Thoracic aorta (tissue), 2 donors: Measurements from ENCODE around the gene GAL3ST1. TPM values are rescaled to one million over a fixed set of nuclear protein-coding genes. Genes with fewer than 3 reads are reported as not detected.
"Not testable (repeated sequence)": the region's sequence is repeated elsewhere in the genome, so short reads cannot be mapped to it uniquely, and the experiment has no call there.

Experiments used
- ATAC-seq: fragments of 150-250 bp; one replicate; pipeline ENCODE4 v1.8.0; 2017; ENCODE audit warnings: low read depth; ENCODE audit not compliant: insufficient number of reproducible peaks, low FRiP score
- DNase-seq: peaks from one replicate; pipeline ENCODE4 v3.0.0-alpha.2; 2020; ENCODE audit warnings: low spot score
- H3K27ac ChIP-seq, 2 donors: fragments of 200-600 bp; sonication (generic); 1 replicate in 1 of 2; 2 replicates in 1 of 2; pipeline ENCODE4 v1.5.1; 2016; ENCODE audit warnings: mild to moderate bottlenecking in 2 of 2, moderate library complexity in 2 of 2
- H3K27me3 ChIP-seq: fragments of 200-600 bp; sonication (generic); replicated peaks from 2 replicates; pipeline ENCODE4 v1.6.0; 2016; ENCODE audit warnings: mild to moderate bottlenecking; ENCODE audit not compliant: insufficient read depth
- H3K36me3 ChIP-seq: fragments of 200-600 bp; sonication (generic); one replicate; pipeline ENCODE4 v1.5.1; 2016
- H3K4me1 ChIP-seq, 2 donors: fragments of 200-600 bp; sonication (generic); 1 replicate in 1 of 2; 2 replicates in 1 of 2; pipeline versions ENCODE4 v1.5.1 to v1.6.0; 2016; ENCODE audit warnings: low read depth in 2 of 2, mild to moderate bottlenecking in 1 of 2; ENCODE audit not compliant: control insufficient read depth in 1 of 2
- H3K4me3 ChIP-seq: fragments of 200-600 bp; sonication (generic); 2 replicates; pipeline ENCODE4 v1.5.1; 2016; ENCODE audit warnings: mild to moderate bottlenecking
- H3K9me3 ChIP-seq: fragments of 200-600 bp; sonication (generic); 2 replicates; pipeline ENCODE4 v1.5.1; 2016
- CTCF ChIP-seq: fragments of 200-600 bp; sonication (generic); IDR thresholded peaks from one replicate; pipeline ENCODE4 v1.5.1; 2019; ENCODE audit warnings: antibody characterized with exemption
- total RNA-seq, 2 donors: library from RNA; depleted of rRNA; stranded (reverse); fragments of >200 nt; gene quantifications; one replicate each; pipeline versions ENCODE4 v1.1.0 to v1.2.3, GENCODE V29; 2016

Gene GAL3ST1
- total RNA-seq, 2 donors from 2014 or later = 1.5 to 2.2 TPM

DNA sequence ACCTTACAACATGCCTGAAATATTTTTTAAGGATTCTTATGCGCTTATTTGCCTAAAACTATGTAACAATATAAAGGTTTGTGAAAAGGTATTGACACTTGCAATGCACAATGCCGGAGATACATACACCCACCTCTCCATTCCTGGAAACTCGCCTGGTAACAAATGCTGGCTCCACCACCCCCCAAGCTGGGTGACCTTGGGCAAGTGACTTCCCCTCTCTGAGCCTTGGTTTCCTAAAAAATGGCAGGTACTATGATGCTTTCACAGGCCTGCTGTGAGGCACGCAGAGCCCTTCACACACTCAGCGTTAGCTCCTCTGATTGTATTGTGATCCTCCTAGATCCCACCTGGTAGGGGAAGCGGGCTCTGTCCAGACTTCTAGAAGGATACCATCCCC lies 2.3 kb downstream of the GAL3ST1 start:
- no peak for ATAC-seq
- Histone ChIP-seq H3K27me3 (no peaks in the 10 kb centered on the region), H3K36me3 (peaks cover 11% of the 10 kb centered on the region), H3K4me1 (peaks cover 12 to 28% of the 10 kb centered on the region in 2 donors), H3K27ac (no peak overlapping the region), H3K4me3 (no peak overlapping the region), H3K9me3 (no peaks in the 10 kb centered on the region)
- no peak for TF ChIP-seq CTCF
- DNase-seq = no peak

- Histone ChIP-seq H3K27me3 (no peaks in the 10 kb centered on the region), H3K9me3 (no peaks in the 10 kb centered on the region), H3K4me3 (no peak overlapping the region), H3K27ac (no peak overlapping the region), H3K36me3 (no peaks in the 10 kb centered on the region), H3K4me1 (peaks cover 1 to 11% of the 10 kb centered on the region in 2 donors)
- DNase-seq = no peak
- TF ChIP-seq CTCF = no peak
- no peak for ATAC-seq
Measured at GRCh38 chr22:30569674-30570202, 4.7 kb downstream of the GAL3ST1 start.

DNA sequence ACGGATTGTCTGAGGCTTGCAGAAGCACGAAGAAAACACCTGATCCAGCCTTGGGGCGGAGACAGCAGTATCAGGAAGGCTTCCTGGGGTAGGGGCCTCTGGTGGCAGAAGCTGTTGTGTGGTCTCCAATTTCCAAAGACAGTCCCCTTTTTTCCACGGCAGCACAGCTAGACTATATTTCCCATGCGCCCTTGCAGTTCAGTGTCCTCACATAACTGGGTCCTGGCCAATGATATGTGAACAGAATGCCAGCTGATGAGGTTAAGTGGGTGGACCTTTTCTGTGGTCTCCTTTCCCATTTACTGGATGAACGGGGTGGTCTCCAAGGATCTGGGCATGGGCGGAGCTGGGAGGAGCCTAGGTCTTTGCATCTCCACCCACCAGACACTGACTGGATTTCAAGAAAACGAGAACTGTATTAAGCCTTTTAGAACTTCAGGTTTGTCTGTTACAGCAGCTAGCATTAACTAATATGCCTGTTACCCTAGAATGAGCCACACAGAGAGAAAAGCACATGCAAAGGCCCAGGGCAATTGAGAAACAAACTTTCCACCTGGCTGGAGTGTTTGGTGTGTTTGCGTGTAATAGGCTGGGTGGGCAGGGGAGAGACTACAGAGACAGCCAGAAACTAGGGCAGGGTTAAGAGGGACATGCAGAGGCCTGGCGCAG lies 6.2 kb downstream of the GAL3ST1 start:
- Histone ChIP-seq H3K4me1 (no peaks in the 10 kb centered on the region), H3K4me3 (no peak overlapping the region), H3K27me3 (no peaks in the 10 kb centered on the region), H3K36me3 (no peaks in the 10 kb centered on the region), H3K27ac (no peak overlapping the region), H3K9me3 (no peaks in the 10 kb centered on the region)
- ATAC-seq (no peak), DNase-seq (no peak)
- no peak for TF ChIP-seq CTCF

DNA sequence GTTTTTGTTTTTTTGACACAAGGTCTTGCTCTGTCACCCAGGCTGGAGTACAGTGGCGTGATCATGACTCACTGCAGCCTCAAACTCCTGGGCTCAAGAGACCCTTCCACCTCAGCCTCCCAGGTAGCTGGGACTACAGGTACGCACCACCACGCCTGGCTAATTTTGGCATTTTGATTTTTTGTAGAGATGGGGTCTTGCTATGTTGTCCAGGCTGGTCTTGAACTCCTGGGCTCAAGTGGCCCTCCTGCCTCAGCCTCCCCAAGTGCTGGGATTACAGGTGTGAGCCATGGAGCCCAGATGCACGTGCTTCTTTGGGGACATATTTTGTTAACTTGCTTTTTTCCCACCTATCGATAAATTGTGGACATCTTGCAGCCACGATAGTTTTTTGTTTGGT lies 7.2 kb downstream of the GAL3ST1 start:
- not testable (repeated sequence) for H3K4me1 ChIP-seq, H3K4me3 ChIP-seq, H3K9me3 ChIP-seq, ATAC-seq, H3K36me3 ChIP-seq, H3K27me3 ChIP-seq, DNase-seq, H3K27ac ChIP-seq

DNA sequence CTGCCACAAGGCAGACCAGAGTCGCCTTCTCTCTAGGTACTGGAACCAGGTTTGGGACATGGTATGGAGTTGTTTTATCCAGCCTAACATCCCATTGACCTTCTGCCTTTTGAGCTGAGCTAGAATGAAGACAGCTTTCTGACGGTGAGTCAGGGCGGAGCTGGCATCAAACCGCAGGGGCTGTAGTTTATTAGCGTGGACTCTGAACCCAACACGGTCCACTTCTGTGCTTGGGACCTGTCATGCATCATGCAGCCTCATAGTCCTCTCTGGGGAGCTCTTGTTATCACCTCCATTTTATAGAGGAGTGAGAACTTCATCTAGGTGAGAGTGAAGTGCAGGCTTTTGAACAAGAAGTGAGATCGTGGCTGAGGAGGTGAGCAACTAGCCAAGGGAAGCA lies 8.3 kb downstream of the GAL3ST1 start:
- no peak overlapping the region for H3K27ac ChIP-seq
- H3K4me3 ChIP-seq = no peak overlapping the region
- ATAC-seq (no peak), DNase-seq (no peak)
- no peaks in the 10 kb centered on the region for H3K36me3 ChIP-seq
- H3K4me1 ChIP-seq = no peaks in the 10 kb centered on the region
- no peaks in the 10 kb centered on the region for H3K27me3 ChIP-seq
- no peaks in the 10 kb centered on the region for H3K9me3 ChIP-seq
- no peak for TF ChIP-seq CTCF

DNA sequence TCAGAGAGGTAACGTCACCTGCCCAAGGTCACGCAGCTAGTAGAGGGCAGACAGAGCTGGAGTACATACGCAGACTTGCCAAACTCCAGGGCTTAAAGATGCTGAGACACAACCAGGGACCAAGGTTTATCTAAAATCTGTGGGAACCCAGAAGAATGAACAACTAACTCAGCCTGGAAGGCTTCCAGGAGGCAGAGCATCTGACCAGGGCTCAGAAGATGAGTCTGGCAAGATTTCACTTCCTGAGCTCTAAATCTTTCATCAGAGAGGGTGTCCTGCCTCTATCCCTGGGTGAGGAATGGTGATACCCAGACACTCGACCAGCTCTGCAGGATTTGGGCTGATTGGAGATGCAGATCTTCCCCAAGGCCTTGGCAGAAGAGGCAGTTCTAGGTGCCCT lies 9.1 kb downstream of the GAL3ST1 start:
- ATAC-seq = no peak
- Histone ChIP-seq H3K36me3 (no peaks in the 10 kb centered on the region), H3K9me3 (no peaks in the 10 kb centered on the region), H3K27me3 (no peaks in the 10 kb centered on the region), H3K4me1 (no peaks in the 10 kb centered on the region), H3K27ac (no peak overlapping the region), H3K4me3 (no peak overlapping the region)
- no peak for TF ChIP-seq CTCF
- DNase-seq = no peak
